Measurements from ENCODE around the gene MYO3B. TPM values are rescaled to one million over a fixed set of nuclear protein-coding genes. Genes with fewer than 3 reads are reported as not detected.

Gene MYO3B
- total and polyA plus RNA-seq, 8 donors, result 0.38 to 1.3 (median 0.52) TPM

DNA sequence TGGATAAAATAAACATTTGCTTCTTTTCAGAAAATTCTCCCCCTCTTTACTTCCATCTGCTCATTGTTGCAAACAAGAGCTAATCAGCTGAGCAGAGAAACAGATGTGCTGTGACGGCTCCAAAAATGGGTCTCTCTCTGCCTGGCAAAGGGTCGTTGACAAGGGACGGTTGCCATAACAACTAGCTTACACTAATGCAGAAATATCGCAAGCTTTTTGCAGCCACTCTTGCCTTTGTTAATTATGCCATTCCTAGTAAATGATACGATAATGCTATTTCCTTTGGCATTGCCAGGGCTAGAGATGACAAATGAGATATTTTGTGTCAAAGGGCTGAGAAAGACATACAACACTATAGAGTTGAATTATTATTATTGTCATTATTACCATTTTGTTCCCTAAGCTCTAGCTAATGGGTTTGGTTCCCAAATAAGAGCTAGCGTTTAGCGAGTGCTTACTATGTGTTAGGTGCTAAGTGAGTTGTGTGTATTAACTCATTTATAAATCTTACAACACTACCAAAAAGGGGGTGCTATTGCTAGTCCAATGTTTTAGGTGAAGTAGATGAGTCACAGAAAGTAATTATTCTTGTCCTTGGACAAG, 46.8 kb downstream of the MYO3B start:
- Histone ChIP-seq H3K36me3 (no peaks in the 10 kb centered on the region), H3K4me1 (peaks cover 0 to 7% (median 6%) of the 10 kb centered on the region in 3 donors), H3K27ac (no peak overlapping the region), H3K27me3 (no peaks in the 10 kb centered on the region), H3K4me3 (no peak overlapping the region), H3K9me3 (no peaks in the 10 kb centered on the region)
- TF ChIP-seq CTCF (IDR thresholded peaks at IDR 0.05), result no peak
- 65 to 66% methylated on average over 7 of the region's 7 CpGs for WGBS, 2 donors
- peak in 2 of 4 donors; percentile 38 to 44 for ATAC-seq
- intact Hi-C loops (cut with DNase I), result no loop called here
- DNase-seq, result no peak
- no peak for FAIRE-seq

GRCh38 chr2:170226216-170226615, 48.3 kb downstream of the MYO3B start:
- H3K27me3 ChIP-seq, result no peaks in the 10 kb centered on the region
- no peak overlapping the region for H3K27ac ChIP-seq
- ATAC-seq (no peak), FAIRE-seq (no peak), DNase-seq (no peak)
- intact Hi-C loops (cut with DNase I), result no loop called here
- no peak for TF ChIP-seq CTCF (IDR thresholded peaks at IDR 0.05)
- 80 to 92% methylated on average over 4 of the region's 4 CpGs for WGBS, 2 donors
- H3K4me3 ChIP-seq, result no peak overlapping the region
- H3K36me3 ChIP-seq, result no peaks in the 10 kb centered on the region
- H3K4me1 ChIP-seq, result peaks cover 0 to 7% (median 6%) of the 10 kb centered on the region in 3 donors
- H3K9me3 ChIP-seq, result no peaks in the 10 kb centered on the region

DNA sequence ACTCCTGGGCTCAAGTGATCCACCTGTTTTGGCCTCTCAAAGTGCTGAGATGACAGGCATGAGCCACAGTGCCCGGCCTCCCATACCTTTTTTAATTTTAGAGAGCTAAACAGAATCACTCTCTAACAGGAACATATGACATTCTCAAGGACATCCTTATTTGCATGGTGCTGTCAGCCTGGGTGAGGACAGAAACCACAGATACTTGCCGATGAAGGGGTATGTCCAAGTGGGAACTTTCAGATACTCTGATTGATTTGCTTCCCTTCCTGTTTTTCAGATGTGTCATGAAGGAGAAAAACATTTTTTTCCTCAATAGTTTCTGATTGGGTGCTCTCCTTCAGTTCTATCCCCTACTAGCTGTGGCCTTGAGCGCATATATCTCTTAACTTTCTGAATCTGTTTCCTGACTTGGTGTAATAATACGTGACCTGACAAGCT, 49.6 kb downstream of the MYO3B start:
- intact Hi-C loops (cut with DNase I), result no loop called here
- Histone ChIP-seq H3K9me3 (no peaks in the 10 kb centered on the region), H3K36me3 (no peaks in the 10 kb centered on the region), H3K27me3 (no peaks in the 10 kb centered on the region), H3K27ac (no peak overlapping the region), H3K4me1 (peaks cover 0 to 7% (median 6%) of the 10 kb centered on the region in 3 donors), H3K4me3 (no peak overlapping the region)
- DNase-seq (no peak), ATAC-seq (no peak), FAIRE-seq (no peak)
- WGBS, 2 donors, result 53 to 56% methylated on average over 4 of the region's 4 CpGs
- no peak for TF ChIP-seq CTCF (IDR thresholded peaks at IDR 0.05)

DNA sequence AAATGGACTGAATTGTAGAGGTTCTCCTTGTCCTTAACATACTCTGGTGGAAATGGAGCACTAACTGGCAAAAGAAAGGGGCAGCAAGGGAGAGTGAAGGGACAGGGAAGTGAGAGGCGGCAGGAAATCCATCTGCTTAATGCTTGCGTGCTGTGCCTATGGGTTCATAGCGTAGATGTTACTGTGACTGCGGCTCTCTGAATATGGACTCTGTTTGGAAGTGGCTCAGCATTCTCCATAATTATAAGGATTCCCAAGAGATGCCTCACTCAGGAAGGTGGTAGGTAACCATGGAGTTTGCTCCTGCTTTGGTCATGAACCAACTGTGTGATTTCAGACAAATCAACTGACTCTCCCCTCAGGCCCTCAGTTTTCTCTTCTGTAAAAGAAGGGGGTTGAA, 50.0 kb downstream of the MYO3B start:
- DNase-seq, result no peak
- intact Hi-C loops (cut with DNase I), result no loop called here
- H3K36me3 ChIP-seq, result no peaks in the 10 kb centered on the region
- no peak overlapping the region for H3K4me3 ChIP-seq
- H3K9me3 ChIP-seq, result no peaks in the 10 kb centered on the region
- TF ChIP-seq CTCF (IDR thresholded peaks at IDR 0.05), result no peak
- H3K27ac ChIP-seq, result no peak overlapping the region
- no peak for FAIRE-seq
- H3K27me3 ChIP-seq, result no peaks in the 10 kb centered on the region
- whole genome bisulfite sequencing, 2 donors, result 73 to 89% methylated on average over 4 of the region's 4 CpGs
- no peak for ATAC-seq
- peaks cover 0 to 7% (median 6%) of the 10 kb centered on the region in 3 donors for H3K4me1 ChIP-seq

GRCh38 chr2:170228429-170228828, 50.5 kb downstream of the MYO3B start:
- no peak for TF ChIP-seq CTCF (IDR thresholded peaks at IDR 0.05)
- H3K4me3 ChIP-seq, result no peak overlapping the region
- H3K4me1 ChIP-seq, result peaks cover 0 to 7% (median 6%) of the 10 kb centered on the region in 3 donors
- intact Hi-C loops (cut with DNase I), result no loop called here
- no peak for ATAC-seq
- no peak for DNase-seq
- H3K27ac ChIP-seq, result no peak overlapping the region
- 78 to 88% methylated on average over 3 of the region's 3 CpGs for WGBS, 2 donors
- no peaks in the 10 kb centered on the region for H3K27me3 ChIP-seq
- H3K36me3 ChIP-seq, result no peaks in the 10 kb centered on the region
- no peaks in the 10 kb centered on the region for H3K9me3 ChIP-seq
- FAIRE-seq, result no peak

Measured in pancreas (tissue), 10 donors.